Measurements from ENCODE around the gene DDAH1.

Gene DDAH1

GRCh38 chr1:85344256-85344694 is 120.7 kb downstream of the DDAH1 start:
- Histone ChIP-seq H3K4me2 (no peak overlapping the region), H3K4me3 (no peak overlapping the region), H3K27ac (no peak overlapping the region), H3K27me3 (peaks cover 0 to 63% (median 6%) of the 10 kb centered on the region in 11 experiments; a peak in 12 of 22 replicates), H3K9me3 (replicated peaks in 1 of 11) (peaks cover 0 to 9% (median 0%) of the 10 kb centered on the region in 11 experiments; a peak in 1 of 22 replicates), H3K4me1 (no peaks in the 10 kb centered on the region), H3K36me3 (no peaks in the 10 kb centered on the region), H4K20me1 (no peaks in the 10 kb centered on the region), H3K9ac (no peak overlapping the region)
- TF ChIP-seq Cebpa-rat (IDR thresholded peaks at IDR 0.05) = no peak

- Histone ChIP-seq H3K9ac (no peak overlapping the region), H3K36me3 (no peaks in the 10 kb centered on the region), H3K4me3 (no peak overlapping the region), H3K4me1 (no peaks in the 10 kb centered on the region), H4K20me1 (no peaks in the 10 kb centered on the region), H3K4me2 (no peak overlapping the region), H3K27ac (no peak overlapping the region), H3K9me3 (replicated peaks in 1 of 11) (peaks cover 0 to 9% (median 0%) of the 10 kb centered on the region in 11 experiments; a peak in 1 of 22 replicates), H3K27me3 (peaks cover 0 to 69% (median 6%) of the 10 kb centered on the region in 11 experiments; a peak in 12 of 22 replicates)
- no peak for TF ChIP-seq Cebpa-rat (IDR thresholded peaks at IDR 0.05)
Observed at GRCh38 chr1:85343612-85344255, 121.2 kb downstream of the DDAH1 start.

- Histone ChIP-seq H3K27ac (no peak overlapping the region), H3K9ac (no peak overlapping the region), H3K27me3 (peaks cover 0 to 74% (median 12%) of the 10 kb centered on the region in 11 experiments; a peak in 13 of 22 replicates), H3K4me2 (no peak overlapping the region), H3K36me3 (no peaks in the 10 kb centered on the region), H3K4me3 (no peak overlapping the region), H3K4me1 (no peaks in the 10 kb centered on the region), H3K9me3 (replicated peaks in 1 of 11) (peaks cover 0 to 9% (median 0%) of the 10 kb centered on the region in 11 experiments; a peak in 1 of 22 replicates), H4K20me1 (no peaks in the 10 kb centered on the region)
- TF ChIP-seq Cebpa-rat (IDR thresholded peaks at IDR 0.05) = no peak
Observed at GRCh38 chr1:85343213-85343611, 121.7 kb downstream of the DDAH1 start.

DNA sequence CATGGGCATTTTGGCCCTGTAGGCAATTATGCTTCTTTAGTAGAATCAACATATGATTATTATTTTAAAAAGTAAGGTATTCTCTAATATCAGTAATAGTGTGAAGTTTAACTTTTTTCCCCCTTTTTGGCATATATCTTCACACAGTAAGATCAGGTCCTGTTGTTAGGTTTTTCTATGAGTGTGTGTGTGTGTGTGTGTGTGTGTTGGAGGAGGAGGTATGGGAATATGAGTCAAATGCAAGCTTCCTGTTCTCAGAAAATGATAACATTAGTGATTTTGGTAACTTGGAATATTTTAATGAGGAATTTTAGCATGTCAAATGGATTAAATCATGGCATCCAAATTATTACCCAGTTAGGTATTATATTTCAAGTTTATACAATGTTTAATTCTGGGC is 122.8 kb downstream of the DDAH1 start:
- Histone ChIP-seq H4K20me1 (peaks cover 0 to 5% (median 0%) of the 10 kb centered on the region in 11 experiments; a peak in 1 of 22 replicates), H3K9me3 (replicated peaks in 1 of 11) (peaks cover 0 to 9% (median 0%) of the 10 kb centered on the region in 11 experiments; a peak in 1 of 22 replicates), H3K27ac (no peak overlapping the region), H3K36me3 (no peaks in the 10 kb centered on the region), H3K27me3 (peaks cover 0 to 84% (median 17%) of the 10 kb centered on the region in 11 experiments; a peak in 14 of 22 replicates), H3K9ac (no peak overlapping the region), H3K4me1 (no peaks in the 10 kb centered on the region), H3K4me2 (no peak overlapping the region), H3K4me3 (no peak overlapping the region)
- TF ChIP-seq Cebpa-rat (IDR thresholded peaks at IDR 0.05) = no peak

DNA sequence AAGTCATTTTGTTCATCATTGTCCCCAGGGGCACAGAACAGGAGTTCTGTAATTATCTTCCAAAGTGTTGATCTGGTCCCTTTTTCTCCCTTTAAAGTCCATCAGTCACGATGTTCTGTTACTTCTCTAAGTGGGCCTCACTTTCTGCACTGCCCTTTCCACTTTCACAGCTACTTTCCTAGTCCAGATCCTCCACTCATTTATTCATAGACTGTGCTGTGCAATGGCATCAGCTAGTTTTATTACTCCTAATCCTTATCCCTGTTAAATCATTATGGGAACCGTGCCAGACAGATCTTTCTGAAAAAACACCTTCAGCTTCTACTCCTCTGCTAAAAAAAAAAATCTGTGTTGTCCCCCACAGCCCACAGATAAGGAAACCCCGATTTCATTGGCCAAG is 124.5 kb downstream of the DDAH1 start:
- Histone ChIP-seq H3K4me1 (peaks cover 2 to 5% (median 3%) of the 10 kb centered on the region in 10 experiments; a peak in 15 of 20 replicates), H3K27me3 (peaks cover 0 to 92% (median 22%) of the 10 kb centered on the region in 11 experiments; a peak in 16 of 22 replicates), H3K4me3 (no peak overlapping the region), H3K27ac (no peak overlapping the region), H4K20me1 (peaks cover 0 to 5% (median 0%) of the 10 kb centered on the region in 11 experiments; a peak in 1 of 22 replicates), H3K4me2 (no peak overlapping the region), H3K9ac (no peak overlapping the region), H3K36me3 (no peaks in the 10 kb centered on the region), H3K9me3 (replicated peaks in 1 of 11) (0 out of 22 replicates have a peak, but pooled peaks cover 0 to 9% (median 0%) of the 10 kb centered on the region in 11 experiments)
- TF ChIP-seq Cebpa-rat (IDR thresholded peaks at IDR 0.05) = no peak

DNA sequence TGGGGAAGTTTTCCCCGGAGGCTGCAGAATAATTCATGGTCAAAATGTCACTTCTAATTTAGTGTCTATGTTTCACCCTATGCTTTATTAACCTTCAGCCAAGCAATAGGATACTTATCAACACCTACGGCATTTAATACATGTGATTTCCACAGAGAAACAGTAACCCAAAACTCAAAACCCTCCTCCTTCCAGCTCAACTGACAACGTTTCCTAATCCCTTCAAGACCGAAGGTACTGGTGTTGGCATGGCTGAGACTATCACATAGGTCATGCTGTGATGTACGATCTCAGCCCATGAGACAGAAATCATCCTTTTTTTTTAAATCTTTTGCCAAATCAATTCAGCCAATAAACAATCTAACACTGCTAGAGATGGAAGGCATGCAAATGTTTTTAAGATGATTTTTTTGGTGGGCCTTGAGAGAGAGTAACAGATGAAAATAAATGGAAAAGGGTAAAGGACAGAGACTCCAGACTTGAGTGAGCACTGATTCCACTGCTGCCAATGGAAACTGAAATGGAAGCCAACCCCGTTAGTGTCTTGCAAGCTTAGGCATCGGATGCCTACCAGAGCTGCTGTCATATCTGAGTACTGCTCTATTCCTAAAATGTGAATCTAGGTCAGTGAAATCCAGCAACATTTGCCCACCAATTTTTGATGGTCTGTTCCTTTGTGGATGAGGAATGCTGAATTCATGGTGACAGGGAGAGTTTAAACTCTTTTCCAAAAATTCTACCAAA is 125.1 kb downstream of the DDAH1 start:
- Histone ChIP-seq H3K36me3 (no peaks in the 10 kb centered on the region), H3K27me3 (peaks cover 0 to 92% (median 22%) of the 10 kb centered on the region in 11 experiments; a peak in 16 of 22 replicates), H3K4me1 (peaks cover 4 to 11% (median 9%) of the 10 kb centered on the region in 10 experiments; a peak in 18 of 20 replicates), H3K9ac (no peak overlapping the region), H3K4me3 (no peak overlapping the region), H3K27ac (no peak overlapping the region), H4K20me1 (peaks cover 0 to 5% (median 0%) of the 10 kb centered on the region in 11 experiments; a peak in 1 of 22 replicates), H3K9me3 (replicated peaks in 1 of 11) (0 out of 22 replicates have a peak, but pooled peaks cover 0 to 9% (median 0%) of the 10 kb centered on the region in 11 experiments), H3K4me2 (no peak overlapping the region)
- TF ChIP-seq Cebpa-rat (IDR thresholded peaks at IDR 0.05) = no peak

- H3K27ac ChIP-seq = no peak overlapping the region
- TF ChIP-seq Cebpa-rat (IDR thresholded peaks at IDR 0.05) = no peak
- peaks cover 2 to 13% (median 4%) of the 10 kb centered on the region in 11 experiments; a peak in 21 of 22 replicates for H3K9me3 ChIP-seq (replicated peaks in 1 of 11)
- peaks cover 0 to 10% (median 0%) of the 10 kb centered on the region in 11 experiments; a peak in 2 of 22 replicates for H4K20me1 ChIP-seq
- H3K4me2 ChIP-seq = no peak overlapping the region
- H3K36me3 ChIP-seq = no peaks in the 10 kb centered on the region
- H3K4me3 ChIP-seq = no peak overlapping the region
- H3K27me3 ChIP-seq = peaks cover 0 to 96% (median 22%) of the 10 kb centered on the region in 11 experiments; a peak in 16 of 22 replicates
- peaks cover 10 to 18% (median 15%) of the 10 kb centered on the region in 10 experiments; a peak in 19 of 20 replicates for H3K4me1 ChIP-seq
- no peak overlapping the region for H3K9ac ChIP-seq
Observed at GRCh38 chr1:85339089-85339488, 125.9 kb downstream of the DDAH1 start.

GRCh38 chr1:85334962-85335361 is 130.0 kb downstream of the DDAH1 start:
- H4K20me1 ChIP-seq = peaks cover 0 to 32% (median 0%) of the 10 kb centered on the region in 11 experiments; a peak in 7 of 22 replicates
- H3K4me2 ChIP-seq = peak overlapping the region; percentile 1 to 65 (median 38); a peak in 18 of 22 replicates
- no peak overlapping the region for H3K9ac ChIP-seq
- no peak for TF ChIP-seq Cebpa-rat (IDR thresholded peaks at IDR 0.05)
- no peaks in the 10 kb centered on the region for H3K36me3 ChIP-seq
- no peak overlapping the region for H3K27ac ChIP-seq
- peaks cover 6 to 98% (median 29%) of the 10 kb centered on the region in 11 experiments; a peak in 15 of 22 replicates for H3K27me3 ChIP-seq
- H3K4me1 ChIP-seq = peaks cover 21 to 55% (median 46%) of the 10 kb centered on the region in 10 experiments
- H3K4me3 ChIP-seq = no peak overlapping the region
- peaks cover 19 to 32% (median 22%) of the 10 kb centered on the region in 11 experiments for H3K9me3 ChIP-seq (replicated peaks in 1 of 11)

All from BLaER1 treated with 17β-estradiol and CSF1 and Interleukin-3, amounts not matched to agents 10 nM and 100 nM (cell line).